GM19238 (cell line): Measurements from ENCODE around the gene DNMBP.

Experiments
- DNase-seq: peaks from one replicate; pipeline ENCODE4 v3.0.0; 2011; ENCODE audit warnings: low spot score; ENCODE audit not compliant: insufficient read length

Gene DNMBP

GRCh38 chr10:99832439-99832838, 177.3 kb downstream of the DNMBP start:
- no peak for DNase-seq

- DNase-seq: no peak
These were observed 181.3 kb downstream of the DNMBP start for GRCh38 chr10:99828464-99828863.

- DNase-seq: no peak
These were observed 181.8 kb downstream of the DNMBP start for GRCh38 chr10:99827936-99828335.
